GM18511 (cell line): ENCODE results near the gene FRMD3.
"Not testable (repeated sequence)": the region's sequence is repeated elsewhere in the genome, so short reads cannot be mapped to it uniquely, and the experiment has no call there.

ENCODE experiments used
- ATAC-seq: cut with Tn5 transposase; IDR thresholded peaks from one replicate; pipeline ENCODE4 v1.9.1; 2021; ENCODE audit warnings: mild to moderate bottlenecking, moderate library complexity; ENCODE audit not compliant: unreplicated experiment

The FRMD3 gene

GRCh38 chr9:83526211-83526610, 12.0 kb downstream of the FRMD3 start:
- no peak for ATAC-seq

- ATAC-seq = no peak
Measured at GRCh38 chr9:83523684-83524083, 14.5 kb downstream of the FRMD3 start.

GRCh38 chr9:83521411-83521810, 16.8 kb downstream of the FRMD3 start:
- ATAC-seq = no peak

- ATAC-seq = no peak
Measured at GRCh38 chr9:83521011-83521410, 17.2 kb downstream of the FRMD3 start.

GRCh38 chr9:83520292-83520691, 17.9 kb downstream of the FRMD3 start:
- ATAC-seq = no peak

- not testable (repeated sequence) for ATAC-seq
Measured at GRCh38 chr9:83517980-83518379, 20.2 kb downstream of the FRMD3 start.

- no peak for ATAC-seq
Measured at GRCh38 chr9:83514767-83515166, 23.4 kb downstream of the FRMD3 start.

- no peak for ATAC-seq
Measured at GRCh38 chr9:83512621-83513020, 25.6 kb downstream of the FRMD3 start.

GRCh38 chr9:83511051-83511450, 27.1 kb downstream of the FRMD3 start:
- peak; percentile 98 for ATAC-seq

GRCh38 chr9:83509402-83509801, 28.8 kb downstream of the FRMD3 start:
- ATAC-seq = no peak

GRCh38 chr9:83508067-83508466, 30.1 kb downstream of the FRMD3 start:
- no peak for ATAC-seq

- ATAC-seq = no peak
Measured at GRCh38 chr9:83505282-83505681, 32.9 kb downstream of the FRMD3 start.

GRCh38 chr9:83503866-83504265, 34.3 kb downstream of the FRMD3 start:
- ATAC-seq = no peak

- no peak for ATAC-seq
Measured at GRCh38 chr9:83501565-83501964, 36.6 kb downstream of the FRMD3 start.

GRCh38 chr9:83497441-83497840, 40.8 kb downstream of the FRMD3 start:
- no peak for ATAC-seq

GRCh38 chr9:83491995-83492394, 46.2 kb downstream of the FRMD3 start:
- ATAC-seq = no peak

GRCh38 chr9:83491413-83491812, 46.8 kb downstream of the FRMD3 start:
- ATAC-seq = no peak

- ATAC-seq = no peak
Measured at GRCh38 chr9:83489961-83490360, 48.2 kb downstream of the FRMD3 start.

- ATAC-seq = no peak
Measured at GRCh38 chr9:83484990-83485389, 53.2 kb downstream of the FRMD3 start.

- no peak for ATAC-seq
Measured at GRCh38 chr9:83483223-83483622, 55.0 kb downstream of the FRMD3 start.

- ATAC-seq = no peak
Measured at GRCh38 chr9:83479765-83480164, 58.4 kb downstream of the FRMD3 start.

- ATAC-seq = no peak
Measured at GRCh38 chr9:83477571-83477970, 60.6 kb downstream of the FRMD3 start.

GRCh38 chr9:83477120-83477519, 61.1 kb downstream of the FRMD3 start:
- no peak for ATAC-seq

- no peak for ATAC-seq
Measured at GRCh38 chr9:83476513-83476912, 61.7 kb downstream of the FRMD3 start.
